K562 (cell line): ENCODE measurements around the gene MAGEA1. TPM values are rescaled to one million over a fixed set of nuclear protein-coding genes. Genes with fewer than 3 reads are reported as not detected.
A peak's percentile ranks its signal among the peaks of the same experiment; 100 is the strongest.

Experiments
- ATAC-seq: fragments of 200-7000 bp; cut with Tn5 transposase; 3 replicates; pipeline ENCODE4 v1.9.1; 2020; ENCODE audit warnings: moderate library complexity
- BruUV-seq: library from RNA; stranded (reverse); fragments of 400-500 nt; replicated peaks from 2 replicates; lab custom pipeline; 2021; lab: Mats Ljungman, UMichigan
- CTCF ChIA-PET: fragments of 300-600 bp; formaldehyde crosslinking; extraction: SDS; loops from one replicate; lab custom pipeline; 2021; ENCODE audit warnings: low intra/inter-chr PET ratio; lab: Yijun Ruan, JAX
- POLR2A ChIA-PET: fragments of 300-600, 350-650 bp; sonication (Branson Sonifier 250); formaldehyde crosslinking; extraction: SDS; loops from one replicate; lab custom pipeline; 2021; ENCODE audit warnings: antibody characterized with exemption, inconsistent platforms; lab: Yijun Ruan, JAX
- DNase-seq, 4 experiments: peaks; one replicate each; pipeline versions ENCODE4 v3.0.0 to v3.0.0-alpha.2; 2011 to 2018; ENCODE audit warnings: low spot score in 3 of 4, mixed read lengths in 3 of 4; ENCODE audit errors: extremely low read depth in 1 of 4
- FAIRE-seq: peaks from 2 replicates; lab custom pipeline; 2011; peaks lifted over from hg19 to GRCh38; lab: Jason Lieb, UNC
- H2AFZ ChIP-seq: 2 replicates; pipeline ENCODE4 v1.6.0; 2011; ENCODE audit warnings: low read depth, low read length, control low read depth, inconsistent platforms
- H3K27ac ChIP-seq: fragments of 200-600 bp; 3 replicates; pipeline ENCODE4 v1.8.0; 2011; ENCODE audit warnings: low read depth, mild to moderate bottlenecking, control low read depth, inconsistent platforms, low read length, moderate library complexity, mixed read lengths; ENCODE audit errors: extremely low read depth
- H3K27me3 ChIP-seq, 2 experiments: fragments of 300-600 bp in 1 of 2; 2 replicates in 1 of 2; 3 replicates in 1 of 2; pipeline versions ENCODE4 v1.6.0 to v1.8.0; 2011; ENCODE audit warnings: inconsistent platforms in 2 of 2, low read length in 2 of 2, mild to moderate bottlenecking in 1 of 2, mixed read lengths in 1 of 2, moderate library complexity in 1 of 2; ENCODE audit not compliant: control insufficient read depth in 2 of 2, insufficient read depth in 2 of 2
- H3K36me3 ChIP-seq: fragments of 300-600 bp; 3 replicates; pipeline ENCODE4 v1.8.0; 2011; ENCODE audit warnings: mild to moderate bottlenecking, low read length, inconsistent platforms; ENCODE audit not compliant: control insufficient read depth, insufficient read depth
- H3K4me1 ChIP-seq, 2 experiments: fragments of 200-600 bp in 1 of 2; replicated peaks in 1 of 2; 2 replicates in 1 of 2; 3 replicates in 1 of 2; pipeline versions ENCODE4 v1.5.1 to v1.8.0; 2011; ENCODE audit warnings: inconsistent platforms in 2 of 2, low read length in 2 of 2, mild to moderate bottlenecking in 1 of 2, mixed read lengths in 1 of 2, moderate library complexity in 1 of 2; ENCODE audit not compliant: control insufficient read depth in 2 of 2, insufficient read depth in 2 of 2
- H3K4me2 ChIP-seq: 2 replicates; pipeline ENCODE4 v1.6.1; 2011; ENCODE audit warnings: low read length, control low read depth, inconsistent platforms, mixed read lengths; ENCODE audit not compliant: insufficient read depth
- H3K4me3 ChIP-seq: fragments of 200-600 bp; sonication (generic), shearing (Covaris generic); 2 replicates; pipeline ENCODE4 v1.5.1; 2016; ENCODE audit warnings: control low read depth, inconsistent platforms
- H3K79me2 ChIP-seq: fragments of 200-600 bp; 3 replicates; pipeline ENCODE4 v1.8.0; 2011; ENCODE audit warnings: low read length, inconsistent platforms; ENCODE audit not compliant: control insufficient read depth, insufficient read depth
- H3K9ac ChIP-seq, 2 experiments: 2 replicates each; pipeline versions ENCODE4 v1.6.0 to v1.6.1; 2011; ENCODE audit warnings: low read depth in 2 of 2, low read length in 2 of 2, control low read depth in 1 of 2, inconsistent platforms in 1 of 2, mild to moderate bottlenecking in 1 of 2, mixed read lengths in 1 of 2; ENCODE audit not compliant: insufficient read depth in 1 of 2
- H3K9me1 ChIP-seq: one replicate; pipeline ENCODE4 v1.6.0; 2011; ENCODE audit warnings: inconsistent platforms, mild to moderate bottlenecking, low read length, moderate library complexity; ENCODE audit not compliant: control insufficient read depth, insufficient read depth
- H3K9me3 ChIP-seq: replicated peaks from 2 replicates; pipeline ENCODE4 v1.5.1; 2011; ENCODE audit warnings: low read depth, low read length, inconsistent platforms; ENCODE audit not compliant: control insufficient read depth, insufficient read depth
- H4K20me1 ChIP-seq: replicated peaks from 2 replicates; pipeline ENCODE4 v1.6.1; 2011; ENCODE audit warnings: low read length, inconsistent platforms, mixed read lengths; ENCODE audit not compliant: control insufficient read depth, insufficient read depth
- ATF2 ChIP-seq: sonication (generic); formaldehyde crosslinking; IDR thresholded peaks from 2 replicates; pipeline ENCODE4 v1.8.1; 2022; ENCODE audit warnings: missing genetic modification reagents
- ATF3 ChIP-seq, 2 experiments: fragments of 450-650 bp in 1 of 2; sonication (generic) in 1 of 2; formaldehyde crosslinking in 1 of 2; IDR thresholded peaks in 1 of 2; conservative IDR thresholded peaks in 1 of 2; 2 replicates each; pipeline versions ENCODE4 v1.6.1 to v1.8.1; 2016 to 2023; ENCODE audit warnings: mild to moderate bottlenecking in 2 of 2, moderate library complexity in 2 of 2, inconsistent platforms in 1 of 2, missing genetic modification reagents in 1 of 2
- CC2D1A ChIP-seq: fragments of 450-650 bp; IDR thresholded peaks from 2 replicates; pipeline ENCODE4 v1.6.1; 2017; ENCODE audit warnings: mild to moderate bottlenecking
- DPF2 ChIP-seq: fragments of 450-650 bp; IDR thresholded peaks from 2 replicates; pipeline ENCODE4 v1.6.1; 2016
- FOSL1 ChIP-seq: fragments of 200-800 bp; sonication (Bioruptor generic); conservative IDR thresholded peaks from 2 replicates; pipeline ENCODE4 v1.6.1; 2016; ENCODE audit warnings: missing genetic modification characterization, missing compliant biosample characterization
- MTA2 ChIP-seq: fragments of 450-650 bp; IDR thresholded peaks from 2 replicates; pipeline ENCODE4 v1.6.1; 2016; ENCODE audit warnings: low read depth
- MYNN ChIP-seq, 2 experiments: sonication (generic); formaldehyde crosslinking in 1 of 2; IDR thresholded peaks; 2 replicates each; pipeline versions ENCODE4 v1.5.0 to v1.6.1; 2016 to 2020; ENCODE audit warnings: antibody characterized with exemption in 1 of 2, missing genetic modification reagents in 1 of 2
- SPI1 ChIP-seq: IDR thresholded peaks from 2 replicates; pipeline ENCODE4 v1.6.1; 2011; ENCODE audit warnings: low read depth, low read length, control low read depth, borderline replicate concordance
- THRAP3 ChIP-seq: fragments of 450-650 bp; IDR thresholded peaks from 2 replicates; pipeline ENCODE4 v1.6.1; 2016; ENCODE audit warnings: mild to moderate bottlenecking, inconsistent platforms, borderline replicate concordance
- TRIM24 ChIP-seq, 2 experiments: fragments of 450-650 bp; IDR thresholded peaks; 2 replicates each; pipeline ENCODE4 v1.6.1; 2016
- ZBTB43 ChIP-seq: sonication (generic); formaldehyde crosslinking; IDR thresholded peaks from 2 replicates; pipeline ENCODE4 v1.8.0; 2023; ENCODE audit warnings: mild to moderate bottlenecking, missing genetic modification reagents
- ZKSCAN3 ChIP-seq: fragments of 250-450 bp; sonication (Bioruptor Pico); IDR thresholded peaks from 2 replicates; pipeline ENCODE4 v1.4.0; 2020
- ZNF239 ChIP-seq: fragments of 250-450 bp; sonication (Bioruptor Pico); IDR thresholded peaks from 2 replicates; pipeline ENCODE4 v1.4.0; 2020; ENCODE audit warnings: mild to moderate bottlenecking
- WGBS: fragments of 100-300 bp; shearing (Covaris generic); methylation state at CpG from one replicate; pipeline ENCODE4 v1.1.6; 2016; ENCODE audit warnings: low coverage, mixed read lengths; ENCODE audit not compliant: insufficient coverage; ENCODE audit errors: missing lambda C conversion rate; 5-methylcytosine and 5-hydroxymethylcytosine counted together
- in situ Hi-C: fragments of 300-500 bp; cut with MboI; formaldehyde crosslinking; loops from 4 replicates; pipeline ENCODE4 v1.15.0; 2018; ENCODE audit warnings: inconsistent platforms, mixed read lengths
- intact Hi-C: fragments of 100-400 bp; cut with micrococcal nuclease; formaldehyde crosslinking; loops from 2 replicates; pipeline ENCODE4 v1.14.2; 2022
- polyA plus RNA-seq, 8 experiments: library from polyadenylated mRNA; depleted of rRNA in 4 of 8; stranded (reverse) in 5 of 8; unstranded in 3 of 8; fragments of >200 nt; fragmentation: Nextera tagmentation in 2 of 8; fragmentation: Illumina TruSeq in 1 of 8; extraction: Ambion mirVana in 2 of 8; extraction: Trizol in 1 of 8; gene quantifications; 2 replicates each; pipeline versions ENCODE4 v1.2.1 to v1.2.3, GENCODE V29; 2011 to 2014; ENCODE audit warnings: inconsistent platforms in 1 of 8, missing spikeins in 1 of 8
- total RNA-seq, 7 experiments: library from RNA; depleted of rRNA in 6 of 7; stranded (reverse); fragments of >200 nt in 6 of 7; fragmentation: Illumina TruSeq in 2 of 7; extraction: Trizol in 2 of 7; gene quantifications; 2 replicates each; pipeline versions ENCODE4 v1.2.1 to v1.2.3, GENCODE V29; 2011 to 2021; ENCODE audit warnings: low replicate concordance in 1 of 7

Gene MAGEA1
- total and polyA plus RNA-seq, 9 of the 15 experiments (the other 6 are each of a cell fraction or from before 2014, with no cell fraction given), result 10.2 to 57.9 (median 44.1) TPM

GRCh38 chrX:153214934-153215333 lies 35.9 kb downstream of the MAGEA1 start:
- no peaks in the 10 kb centered on the region; a peak in 1 of 5 replicates for H3K4me1 ChIP-seq
- no peak for ATAC-seq
- intact Hi-C loops (no loop called here), in situ Hi-C loops (no loop called here)
- no peak for TF ChIP-seq ATF2
- TF ChIP-seq SPI1, result peak; percentile 64; the same call in 1 of the 2 replicates
- no peak for FAIRE-seq
- BruUV-seq, result no TSS peak
- no peak overlapping the region for H2AFZ ChIP-seq
- no peak overlapping the region for H3K4me2 ChIP-seq
- no peaks in the 10 kb centered on the region for H3K79me2 ChIP-seq
- POLR2A ChIA-PET, result no interaction called here
- DNase-seq, result no peak
- H3K9me3 ChIP-seq, result no peaks in the 10 kb centered on the region
- 0% methylated on average over 2 of the region's 2 CpGs for WGBS
- H3K4me3 ChIP-seq, result no peak overlapping the region
- no peak overlapping the region for H3K27ac ChIP-seq
- no peak overlapping the region for H3K9ac ChIP-seq
- H3K27me3 ChIP-seq, result no peaks in the 10 kb centered on the region
- CTCF ChIA-PET, result no interaction called here
- H4K20me1 ChIP-seq, result no peaks in the 10 kb centered on the region
- H3K9me1 ChIP-seq, result no peaks in the 10 kb centered on the region
- H3K36me3 ChIP-seq, result no peaks in the 10 kb centered on the region

- in situ Hi-C loops, result no loop called here
- H3K4me2 ChIP-seq, result no peak overlapping the region
- POLR2A ChIA-PET, result no interaction called here
- TF ChIP-seq THRAP3 (0 out of 2 replicates have a peak, but pooled peaks have one; percentile 35), FOSL1 (peak; percentile 56), ZKSCAN3 (CRISPR knock-in tag) (no peak), ZNF239 (CRISPR knock-in tag) (no peak), CC2D1A (0 out of 2 replicates have a peak, but pooled peaks have one; percentile 35), MYNN (IDR thresholded peaks at IDR 0.05) (peak; percentile 90), MYNN (CRISPR knock-in tag; IDR thresholded peaks at IDR 0.05) (no peak), ZBTB43 (CRISPR knock-in tag) (peak; percentile 99), TRIM24 (IDR thresholded peaks at IDR 0.05) (peak; percentile 29 to 66; a peak in 2 of 4 replicates), ATF3 (IDR thresholded peaks at IDR 0.05) (peak; percentile 43), ATF3 (CRISPR knock-in tag; conservative IDR thresholded peaks at IDR 0.05) (no peak), MTA2 (0 out of 2 replicates have a peak, but pooled peaks have one; percentile 24), DPF2 (0 out of 2 replicates have a peak, but pooled peaks have one; percentile 27)
Measured at GRCh38 chrX:153216926-153217325, 37.8 kb downstream of the MAGEA1 start.

More at GRCh38 chrX:153216926-153217325, 37.8 kb downstream of the MAGEA1 start:
- no peaks in the 10 kb centered on the region for H3K9me1 ChIP-seq
- ATAC-seq (no peak), DNase-seq (no peak), FAIRE-seq (no peak)
- H3K27me3 ChIP-seq, result no peaks in the 10 kb centered on the region
- H3K27ac ChIP-seq, result no peak overlapping the region
- no peaks in the 10 kb centered on the region; a peak in 1 of 5 replicates for H3K4me1 ChIP-seq
- CTCF ChIA-PET, result no interaction called here
- WGBS, result 10% methylated on average over 1 of the region's 1 CpG
- no peak overlapping the region for H3K4me3 ChIP-seq
- H3K36me3 ChIP-seq, result no peaks in the 10 kb centered on the region
- no peaks in the 10 kb centered on the region for H4K20me1 ChIP-seq
- no peak overlapping the region for H3K9ac ChIP-seq
- intact Hi-C loops, result no loop called here
- H2AFZ ChIP-seq, result no peak overlapping the region
- no peaks in the 10 kb centered on the region for H3K79me2 ChIP-seq
- no peaks in the 10 kb centered on the region for H3K9me3 ChIP-seq
- BruUV-seq, result no TSS peak
